ENCODE data around the gene FER.

FER gene

DNA sequence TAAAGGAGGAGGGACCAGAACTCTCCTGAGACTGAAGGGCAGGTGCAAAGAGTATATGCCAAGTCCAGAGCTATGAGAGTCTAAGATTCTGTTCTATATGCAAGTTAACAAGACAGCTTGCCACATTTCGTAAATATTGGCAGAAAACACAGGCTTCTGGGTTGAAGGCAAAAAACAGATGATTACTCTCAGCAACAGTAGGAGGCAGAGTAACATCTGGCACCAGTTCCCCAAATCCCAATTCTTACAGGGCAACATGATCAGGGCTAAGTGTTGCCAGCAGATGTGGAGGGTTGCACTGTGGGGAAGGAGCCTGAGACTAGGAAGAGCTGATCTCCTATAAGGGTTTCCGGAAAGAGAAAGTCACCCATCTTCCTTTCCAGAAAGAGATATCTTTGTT is 482.7 kb downstream of the FER start:
- H3K36me3 ChIP-seq (ENCODE audit: insufficient read depth, low read length) = no peaks in the 10 kb centered on the region
- H3K79me2 ChIP-seq (ENCODE audit: insufficient read depth, low read length) = no peaks in the 10 kb centered on the region
- H3F3A ChIP-seq (ENCODE audit: insufficient read depth, low read length) = no peaks in the 10 kb centered on the region
- no peak overlapping the region for H3K27ac ChIP-seq (ENCODE audit: low read depth, low read length, poor library complexity, severe bottlenecking)
- H3K27me3 ChIP-seq (ENCODE audit: insufficient read depth, low read length) = no peaks in the 10 kb centered on the region
- no peak overlapping the region for H3K4me2 ChIP-seq (ENCODE audit: low read length)
- no peak for TF ChIP-seq EZH2 (IDR thresholded peaks at IDR 0.05; ENCODE audit: borderline replicate concordance, low read length)
- 0 out of 2 replicates have a peak, but pooled peaks have one; percentile 16 for TF ChIP-seq CTCF (IDR thresholded peaks at IDR 0.05; ENCODE audit: low read length)
- H2AFZ ChIP-seq (ENCODE audit: low read length) = no peak overlapping the region
- H3K9me2 ChIP-seq (ENCODE audit: low read depth, low read length) = no peaks in the 10 kb centered on the region
- no peaks in the 10 kb centered on the region for H3K4me1 ChIP-seq (ENCODE audit: insufficient read depth, low read length, severe bottlenecking)
- no peak overlapping the region for H3K4me3 ChIP-seq (ENCODE audit: low read depth, low read length, poor library complexity, severe bottlenecking)
- no peaks in the 10 kb centered on the region for H3K9me3 ChIP-seq (ENCODE audit: low read length)
- no peak overlapping the region for H3K9ac ChIP-seq (ENCODE audit: low read length)
- no peaks in the 10 kb centered on the region for H4K20me1 ChIP-seq (ENCODE audit: insufficient read depth, low read length)

- Histone ChIP-seq H3K27ac (ENCODE audit: low read depth, low read length, poor library complexity, severe bottlenecking) (no peak overlapping the region), H3K4me3 (ENCODE audit: low read depth, low read length, poor library complexity, severe bottlenecking) (no peak overlapping the region), H3F3A (ENCODE audit: insufficient read depth, low read length) (no peaks in the 10 kb centered on the region), H4K20me1 (ENCODE audit: insufficient read depth, low read length) (no peaks in the 10 kb centered on the region), H3K4me2 (ENCODE audit: low read length) (no peak overlapping the region), H3K27me3 (ENCODE audit: insufficient read depth, low read length) (no peaks in the 10 kb centered on the region), H3K9me2 (ENCODE audit: low read depth, low read length) (no peaks in the 10 kb centered on the region), H3K4me1 (ENCODE audit: insufficient read depth, low read length, severe bottlenecking) (no peaks in the 10 kb centered on the region), H3K9ac (ENCODE audit: low read length) (no peak overlapping the region), H2AFZ (ENCODE audit: low read length) (no peak overlapping the region), H3K36me3 (ENCODE audit: insufficient read depth, low read length) (no peaks in the 10 kb centered on the region), H3K79me2 (ENCODE audit: insufficient read depth, low read length) (no peaks in the 10 kb centered on the region), H3K9me3 (ENCODE audit: low read length) (0 out of 2 replicates have a peak, but pooled peaks cover under 1% of the 10 kb centered on the region)
- TF ChIP-seq CTCF (IDR thresholded peaks at IDR 0.05; ENCODE audit: low read length) (no peak), EZH2 (IDR thresholded peaks at IDR 0.05; ENCODE audit: borderline replicate concordance, low read length) (no peak)
Observed at GRCh38 chr5:109231331-109231730, 483.6 kb downstream of the FER start.

DNA sequence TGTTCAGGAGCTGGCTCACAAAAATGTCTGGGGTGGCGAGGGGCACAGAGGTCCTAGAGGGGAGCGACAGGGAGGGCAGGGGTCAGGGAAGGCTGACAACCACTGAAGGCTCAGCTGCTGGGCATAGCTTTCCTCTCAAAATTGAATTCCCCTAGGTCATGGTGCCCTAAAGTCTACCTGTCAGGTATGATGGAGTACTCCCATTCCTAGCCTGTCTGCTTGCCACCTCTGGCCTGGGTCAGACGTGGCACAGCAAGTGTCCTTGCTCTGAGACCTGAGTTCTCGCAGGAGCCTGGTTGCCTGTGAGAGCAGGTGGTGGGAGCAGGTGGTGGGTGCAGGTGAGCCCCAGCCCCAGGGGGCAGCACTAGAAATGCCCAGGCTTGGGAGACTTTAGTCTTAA is 486.7 kb downstream of the FER start:
- H3K9me3 ChIP-seq (ENCODE audit: low read length) = 0 out of 2 replicates have a peak, but pooled peaks cover 4% of the 10 kb centered on the region
- TF ChIP-seq CTCF (IDR thresholded peaks at IDR 0.05; ENCODE audit: low read length) = no peak
- no peak for TF ChIP-seq EZH2 (IDR thresholded peaks at IDR 0.05; ENCODE audit: borderline replicate concordance, low read length)
- no peaks in the 10 kb centered on the region for H3K27me3 ChIP-seq (ENCODE audit: insufficient read depth, low read length)
- H4K20me1 ChIP-seq (ENCODE audit: insufficient read depth, low read length) = no peaks in the 10 kb centered on the region
- no peak overlapping the region for H3K27ac ChIP-seq (ENCODE audit: low read depth, low read length, poor library complexity, severe bottlenecking)
- H3K79me2 ChIP-seq (ENCODE audit: insufficient read depth, low read length) = no peaks in the 10 kb centered on the region
- no peak overlapping the region for H3K4me2 ChIP-seq (ENCODE audit: low read length)
- no peak overlapping the region for H3K9ac ChIP-seq (ENCODE audit: low read length)
- no peaks in the 10 kb centered on the region for H3F3A ChIP-seq (ENCODE audit: insufficient read depth, low read length)
- H3K9me2 ChIP-seq (ENCODE audit: low read depth, low read length) = no peaks in the 10 kb centered on the region
- H2AFZ ChIP-seq (ENCODE audit: low read length) = no peak overlapping the region
- H3K4me1 ChIP-seq (ENCODE audit: insufficient read depth, low read length, severe bottlenecking) = no peaks in the 10 kb centered on the region
- no peak overlapping the region for H3K4me3 ChIP-seq (ENCODE audit: low read depth, low read length, poor library complexity, severe bottlenecking)
- no peaks in the 10 kb centered on the region; the same call in 1 of the 2 replicates for H3K36me3 ChIP-seq (ENCODE audit: insufficient read depth, low read length)
